ENCODE measurements around the gene CST1.
"Not testable (repeated sequence)": the region's sequence is repeated elsewhere in the genome, so short reads cannot be mapped to it uniquely, and the experiment has no call there.

- TF ChIP-seq, protein P1, sequence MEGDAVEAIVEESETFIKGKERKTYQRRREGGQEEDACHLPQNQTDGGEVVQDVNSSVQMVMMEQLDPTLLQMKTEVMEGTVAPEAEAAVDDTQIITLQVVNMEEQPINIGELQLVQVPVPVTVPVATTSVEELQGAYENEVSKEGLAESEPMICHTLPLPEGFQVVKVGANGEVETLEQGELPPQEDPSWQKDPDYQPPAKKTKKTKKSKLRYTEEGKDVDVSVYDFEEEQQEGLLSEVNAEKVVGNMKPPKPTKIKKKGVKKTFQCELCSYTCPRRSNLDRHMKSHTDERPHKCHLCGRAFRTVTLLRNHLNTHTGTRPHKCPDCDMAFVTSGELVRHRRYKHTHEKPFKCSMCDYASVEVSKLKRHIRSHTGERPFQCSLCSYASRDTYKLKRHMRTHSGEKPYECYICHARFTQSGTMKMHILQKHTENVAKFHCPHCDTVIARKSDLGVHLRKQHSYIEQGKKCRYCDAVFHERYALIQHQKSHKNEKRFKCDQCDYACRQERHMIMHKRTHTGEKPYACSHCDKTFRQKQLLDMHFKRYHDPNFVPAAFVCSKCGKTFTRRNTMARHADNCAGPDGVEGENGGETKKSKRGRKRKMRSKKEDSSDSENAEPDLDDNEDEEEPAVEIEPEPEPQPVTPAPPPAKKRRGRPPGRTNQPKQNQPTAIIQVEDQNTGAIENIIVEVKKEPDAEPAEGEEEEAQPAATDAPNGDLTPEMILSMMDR (IDR thresholded peaks at IDR 0.05; ENCODE audit: borderline replicate concordance, extremely low read depth, low read length, poor library complexity, severe bottlenecking), result not testable (repeated sequence)
- not testable (repeated sequence) for TF ChIP-seq EZH2 (IDR thresholded peaks at IDR 0.05; ENCODE audit: borderline replicate concordance, low read depth, low read length, severe bottlenecking)
Observed at GRCh38 chr20:23719351-23719750, 31.4 kb downstream of the CST1 start.
